HEK293T (cell line): Measurements from ENCODE around the gene PRPS2.

Source experiments
- ARNT ChIP-seq: fragments of 450-650 bp; IDR thresholded peaks from 2 replicates; pipeline ENCODE4 v1.6.1; 2017; ENCODE audit warnings: mild to moderate bottlenecking
- BHLHE40 ChIP-seq: fragments of 450-650 bp; IDR thresholded peaks from 2 replicates; pipeline ENCODE4 v1.6.1; 2016; ENCODE audit warnings: mild to moderate bottlenecking, moderate library complexity, borderline replicate concordance
- CTBP1 ChIP-seq: fragments of 450-650 bp; IDR thresholded peaks from 2 replicates; pipeline ENCODE4 v1.6.1; 2016; ENCODE audit warnings: borderline replicate concordance
- ELF4 ChIP-seq: fragments of 450-650 bp; IDR thresholded peaks from 2 replicates; pipeline ENCODE4 v1.6.1; 2017; ENCODE audit warnings: antibody characterized with exemption
- FOXA1 ChIP-seq: fragments of 450-650 bp; IDR thresholded peaks from 2 replicates; pipeline ENCODE4 v1.6.1; 2016; ENCODE audit warnings: mild to moderate bottlenecking
- FOXM1 ChIP-seq: fragments of 450-650 bp; IDR thresholded peaks from 2 replicates; pipeline ENCODE4 v1.6.1; 2017; ENCODE audit warnings: mild to moderate bottlenecking, borderline replicate concordance
- HDGF ChIP-seq: fragments of 450-650 bp; IDR thresholded peaks from 2 replicates; pipeline ENCODE4 v1.6.1; 2017; ENCODE audit warnings: antibody characterized with exemption, borderline replicate concordance
- L3MBTL2 ChIP-seq: fragments of 450-650 bp; conservative IDR thresholded peaks from 2 replicates; pipeline ENCODE4 v1.6.1; 2016; ENCODE audit warnings: mild to moderate bottlenecking
- NFRKB ChIP-seq: fragments of 450-650 bp; IDR thresholded peaks from 2 replicates; pipeline ENCODE4 v1.6.1; 2016; ENCODE audit warnings: mild to moderate bottlenecking, moderate library complexity
- SP1 ChIP-seq: fragments of 450-650 bp; IDR thresholded peaks from 2 replicates; pipeline ENCODE4 v1.6.1; 2017
- SUZ12 ChIP-seq: fragments of 450-650 bp; IDR thresholded peaks from 2 replicates; pipeline ENCODE4 v1.6.1; 2016; ENCODE audit warnings: mild to moderate bottlenecking
- TARDBP ChIP-seq: fragments of 450-650 bp; IDR thresholded peaks from 2 replicates; pipeline ENCODE4 v1.6.1; 2016
- ZNF384 ChIP-seq: fragments of 450-650 bp; IDR thresholded peaks from 2 replicates; pipeline ENCODE4 v1.6.1; 2016

GRCh38 chrX:12817528-12817927 is 26.3 kb downstream of the PRPS2 start:
- TF ChIP-seq NFRKB, result no peak
- TF ChIP-seq ELF4, result no peak
- no peak for TF ChIP-seq SP1
- no peak for TF ChIP-seq FOXA1
- no peak for TF ChIP-seq HDGF
- no peak for TF ChIP-seq BHLHE40
- no peak for TF ChIP-seq SUZ12
- TF ChIP-seq ARNT, result no peak
- no peak for TF ChIP-seq ZNF384
- no peak for TF ChIP-seq FOXM1
- no peak for TF ChIP-seq CTBP1
- no peak for TF ChIP-seq TARDBP
- no peak for TF ChIP-seq L3MBTL2
